Heart left ventricle (tissue), 13 donors: ENCODE results near the gene ZNF597.

Source experiments
- POLR2A ChIP-seq, 2 donors: fragments of 450-650 bp; IDR thresholded peaks; one replicate each; pipeline ENCODE4 v1.6.1; 2017; ENCODE audit warnings: antibody characterized with exemption in 2 of 2, mild to moderate bottlenecking in 2 of 2, moderate library complexity in 2 of 2
- TF ChIP-seq, protein P1 (sequence below), 12 donors: fragments of 200-600 bp; sonication (generic) in 4 of 12; IDR thresholded peaks; one replicate each; pipeline versions ENCODE4 v1.5.0 to v1.8.0; 2018 to 2022; ENCODE audit warnings: antibody characterized with exemption in 12 of 12, mild to moderate bottlenecking in 5 of 12
- donor health status: ischemic (EF 13 %, LVEDD 7.1; RV severe dilation, severe dysfunction).
- donor health status: DM: no; HTN: yes; CAD: no.
- donor health status: DM: no; HTN: no; CAD: no.
- donor health status: ischemic (EF 25% LVEDD 6.9; RV normal size, moderate dysfunction).
- donor health status: ischemic (EF 25% LVEDD 5.7; RV mildly dilated, moderate dysfunction).
- donor health status: ischemic (EF 35%, LVEDD 5.7; RV mildly dilated, moderate dysfunction).
- donor health status: nonischemic (EF 11% LVEDD 7.7; RV severe dilation, severe dysfunction).
- donor health status: DM: yes; HTN: yes; CAD: no.
- donor health status: PGD.
- donor health status: ischemic (EF 29% LVEDD 5.4; RV normal size, mild dysfunction).
- donor health status: nonischemic (EF 23%, LVEDD 6.1; RV moderate dilation, normal function).

DNA sequence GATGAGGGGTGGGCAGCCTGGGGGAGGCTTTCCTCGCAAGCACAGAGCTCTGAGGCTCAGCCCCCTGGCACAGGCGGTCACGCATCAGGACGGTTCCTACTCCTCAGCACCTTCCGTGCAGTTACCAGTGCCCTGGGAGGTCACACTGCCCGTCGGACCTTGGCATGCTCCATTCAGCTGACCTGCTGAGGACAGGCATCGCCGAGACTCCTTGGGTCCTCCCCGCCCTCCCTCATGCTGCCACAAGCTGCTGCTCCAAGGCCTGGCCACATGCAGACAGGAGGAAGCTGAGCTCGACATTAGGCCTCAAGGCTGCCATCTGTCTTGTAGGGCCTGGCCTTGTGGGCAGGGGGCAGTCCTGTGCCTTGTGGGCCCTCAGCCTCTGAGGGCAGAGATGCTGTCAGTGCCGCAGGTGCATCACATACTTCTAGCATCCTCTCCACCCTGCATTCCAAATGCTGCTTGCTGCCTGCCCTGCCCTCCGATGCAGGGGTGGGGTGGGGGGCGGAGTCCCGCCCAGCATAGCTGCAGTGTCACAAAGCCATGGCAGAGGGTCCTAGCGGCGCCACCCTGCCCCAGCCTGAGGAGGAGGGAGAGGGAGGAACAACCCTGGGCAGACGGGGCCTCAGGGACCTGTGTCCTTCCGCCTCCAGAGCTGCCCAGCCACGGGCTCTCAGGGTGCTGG is 42.7 kb upstream of the ZNF597 start:
- TF ChIP-seq, protein P1, sequence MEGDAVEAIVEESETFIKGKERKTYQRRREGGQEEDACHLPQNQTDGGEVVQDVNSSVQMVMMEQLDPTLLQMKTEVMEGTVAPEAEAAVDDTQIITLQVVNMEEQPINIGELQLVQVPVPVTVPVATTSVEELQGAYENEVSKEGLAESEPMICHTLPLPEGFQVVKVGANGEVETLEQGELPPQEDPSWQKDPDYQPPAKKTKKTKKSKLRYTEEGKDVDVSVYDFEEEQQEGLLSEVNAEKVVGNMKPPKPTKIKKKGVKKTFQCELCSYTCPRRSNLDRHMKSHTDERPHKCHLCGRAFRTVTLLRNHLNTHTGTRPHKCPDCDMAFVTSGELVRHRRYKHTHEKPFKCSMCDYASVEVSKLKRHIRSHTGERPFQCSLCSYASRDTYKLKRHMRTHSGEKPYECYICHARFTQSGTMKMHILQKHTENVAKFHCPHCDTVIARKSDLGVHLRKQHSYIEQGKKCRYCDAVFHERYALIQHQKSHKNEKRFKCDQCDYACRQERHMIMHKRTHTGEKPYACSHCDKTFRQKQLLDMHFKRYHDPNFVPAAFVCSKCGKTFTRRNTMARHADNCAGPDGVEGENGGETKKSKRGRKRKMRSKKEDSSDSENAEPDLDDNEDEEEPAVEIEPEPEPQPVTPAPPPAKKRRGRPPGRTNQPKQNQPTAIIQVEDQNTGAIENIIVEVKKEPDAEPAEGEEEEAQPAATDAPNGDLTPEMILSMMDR (IDR thresholded peaks at IDR 0.05) = no peak
- no peak for TF ChIP-seq POLR2A (IDR thresholded peaks at IDR 0.05)
